ENCODE results near the gene COBL.

The COBL gene

DNA sequence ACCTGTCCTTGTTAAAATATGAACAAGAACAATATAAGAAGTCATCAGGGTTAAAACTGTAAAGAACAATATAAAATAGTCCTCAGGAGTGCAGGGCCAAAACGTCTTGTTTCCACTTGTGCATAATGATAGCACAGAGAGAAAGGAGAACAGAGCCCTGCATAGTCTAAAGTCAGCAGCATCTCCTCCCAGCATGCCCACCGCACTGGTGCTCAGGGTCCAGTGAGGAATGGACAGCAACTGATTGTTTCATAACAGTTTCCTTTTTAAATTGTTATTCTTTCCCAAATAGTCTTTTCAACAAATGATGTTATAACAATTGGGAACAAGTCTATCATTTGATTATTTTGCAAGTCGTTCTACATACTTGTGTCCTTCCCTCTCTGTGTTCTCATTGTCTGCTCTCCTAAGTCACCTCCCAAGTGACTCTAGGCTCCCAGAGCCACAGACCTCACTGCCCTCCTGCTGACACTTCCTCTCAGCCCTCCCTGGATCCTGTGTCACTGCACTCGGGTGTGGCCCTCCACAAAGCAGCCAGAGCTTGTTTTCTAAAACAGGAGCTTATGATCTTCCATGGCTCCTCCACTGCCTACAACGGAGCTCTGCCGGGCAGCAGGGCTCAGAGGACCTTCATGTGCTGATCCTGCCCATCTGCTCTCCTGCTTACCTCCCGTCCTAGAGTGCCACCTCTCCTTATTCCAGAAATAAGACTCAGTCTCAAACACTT lies 27.6 kb downstream of the COBL start:
- DNase-seq, result no peak
- CTCF ChIA-PET, result no interaction called here

GRCh38 chr7:51286401-51286800 lies 30.2 kb downstream of the COBL start:
- Mint-ChIP-seq H3K9me3 (no peaks in the 10 kb centered on the region), H3K4me3 (no peak overlapping the region), H3K27me3 (peaks cover 8% of the 10 kb centered on the region), H3K4me1 (no peaks in the 10 kb centered on the region), H3K27ac (no peak overlapping the region), H3K36me3 (no peaks in the 10 kb centered on the region)
- DNase-seq, result no peak
- CTCF ChIA-PET, result no interaction called here

More for the DNA sequence above, 27.6 kb downstream of the COBL start:
- Mint-ChIP-seq H3K4me1 (no peaks in the 10 kb centered on the region), H3K36me3 (no peaks in the 10 kb centered on the region), H3K27me3 (peaks cover 8% of the 10 kb centered on the region), H3K27ac (no peak overlapping the region), H3K4me3 (no peak overlapping the region), H3K9me3 (no peaks in the 10 kb centered on the region)

- Mint-ChIP-seq H3K27me3 (no peaks in the 10 kb centered on the region), H3K27ac (no peak overlapping the region), H3K9me3 (no peaks in the 10 kb centered on the region), H3K4me3 (no peak overlapping the region), H3K4me1 (no peaks in the 10 kb centered on the region), H3K36me3 (no peaks in the 10 kb centered on the region)
- DNase-seq, result no peak
- CTCF ChIA-PET, result no interaction called here
Observed at GRCh38 chr7:51280156-51280555, 36.5 kb downstream of the COBL start.

GRCh38 chr7:51279391-51280023 lies 37.1 kb downstream of the COBL start:
- Mint-ChIP-seq H3K4me3 (no peak overlapping the region), H3K27me3 (no peaks in the 10 kb centered on the region), H3K4me1 (no peaks in the 10 kb centered on the region), H3K9me3 (no peaks in the 10 kb centered on the region), H3K36me3 (no peaks in the 10 kb centered on the region), H3K27ac (no peak overlapping the region)
- no peak for DNase-seq
- CTCF ChIA-PET, result no interaction called here

- DNase-seq, result no peak
- no peaks in the 10 kb centered on the region for H3K4me1 Mint-ChIP-seq
- no peaks in the 10 kb centered on the region for H3K36me3 Mint-ChIP-seq
- H3K27ac Mint-ChIP-seq, result no peak overlapping the region
- no peaks in the 10 kb centered on the region for H3K9me3 Mint-ChIP-seq
- no peaks in the 10 kb centered on the region for H3K27me3 Mint-ChIP-seq
- CTCF ChIA-PET, result interaction anchor here (0.7 kb wide), 1 partner anchor 121 kb away, joined by 3 read pairs; no protein-coding TSS in a partner anchor
- no peak overlapping the region for H3K4me3 Mint-ChIP-seq
Observed at GRCh38 chr7:51278797-51279196, 37.8 kb downstream of the COBL start.

DNA sequence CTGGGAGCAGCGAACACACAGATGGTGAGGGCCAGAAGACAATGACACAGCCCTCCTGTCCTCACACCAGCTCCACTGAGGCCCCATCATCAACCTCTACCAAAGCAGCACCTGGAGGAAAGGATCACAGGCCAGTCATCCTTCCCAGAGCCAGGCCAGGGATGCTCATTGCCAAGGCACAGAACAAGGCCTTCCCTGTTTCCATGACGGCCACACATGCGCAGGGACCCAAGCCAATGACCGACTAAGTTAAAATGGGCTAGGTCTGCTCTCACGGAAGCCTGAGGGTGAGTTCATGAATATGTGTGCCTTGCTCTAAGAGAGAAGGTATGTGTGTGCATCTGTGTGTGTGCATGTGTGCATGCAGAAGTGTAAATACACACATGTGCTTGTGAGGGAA lies 39.6 kb downstream of the COBL start:
- no peak overlapping the region for H3K4me3 Mint-ChIP-seq
- CTCF ChIA-PET, result no interaction called here

GRCh38 chr7:51276091-51276605 lies 40.5 kb downstream of the COBL start:
- Mint-ChIP-seq H3K4me1 (no peaks in the 10 kb centered on the region), H3K36me3 (no peaks in the 10 kb centered on the region), H3K27ac (no peak overlapping the region), H3K27me3 (no peaks in the 10 kb centered on the region), H3K4me3 (no peak overlapping the region), H3K9me3 (no peaks in the 10 kb centered on the region)
- DNase-seq, result no peak
- CTCF ChIA-PET, result interaction anchor here (0.5 kb wide), 1 partner anchor 95 kb away, joined by 3 read pairs; no protein-coding TSS in a partner anchor

More for the DNA sequence above, 39.6 kb downstream of the COBL start:
- Mint-ChIP-seq H3K36me3 (no peaks in the 10 kb centered on the region), H3K27me3 (no peaks in the 10 kb centered on the region), H3K4me1 (no peaks in the 10 kb centered on the region), H3K9me3 (no peaks in the 10 kb centered on the region), H3K27ac (no peak overlapping the region)
- DNase-seq, result no peak

DNA sequence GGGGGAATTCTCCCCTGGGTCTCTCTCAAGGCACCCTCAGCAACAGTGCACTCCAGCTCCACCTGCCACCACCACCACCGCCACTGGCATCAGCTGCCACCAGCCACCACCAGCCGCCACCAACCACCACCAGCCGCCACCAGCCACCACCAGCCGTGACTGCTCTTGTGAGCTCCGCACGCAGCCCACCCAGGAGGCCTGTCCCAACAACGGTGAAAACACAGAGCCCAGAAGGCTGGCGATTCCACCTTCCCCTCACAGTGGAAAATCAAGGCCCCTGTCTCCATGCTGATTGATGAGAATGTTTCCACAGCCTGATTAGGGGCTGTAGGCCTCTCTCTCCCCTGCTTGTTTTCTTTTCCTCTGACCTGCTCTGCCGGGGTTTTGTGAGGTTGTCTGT lies 41.1 kb downstream of the COBL start:
- Mint-ChIP-seq H3K4me1 (no peaks in the 10 kb centered on the region), H3K27me3 (no peaks in the 10 kb centered on the region), H3K9me3 (no peaks in the 10 kb centered on the region), H3K27ac (no peak overlapping the region), H3K4me3 (no peak overlapping the region), H3K36me3 (no peaks in the 10 kb centered on the region)
- DNase-seq, result no peak
- CTCF ChIA-PET, result no interaction called here

DNA sequence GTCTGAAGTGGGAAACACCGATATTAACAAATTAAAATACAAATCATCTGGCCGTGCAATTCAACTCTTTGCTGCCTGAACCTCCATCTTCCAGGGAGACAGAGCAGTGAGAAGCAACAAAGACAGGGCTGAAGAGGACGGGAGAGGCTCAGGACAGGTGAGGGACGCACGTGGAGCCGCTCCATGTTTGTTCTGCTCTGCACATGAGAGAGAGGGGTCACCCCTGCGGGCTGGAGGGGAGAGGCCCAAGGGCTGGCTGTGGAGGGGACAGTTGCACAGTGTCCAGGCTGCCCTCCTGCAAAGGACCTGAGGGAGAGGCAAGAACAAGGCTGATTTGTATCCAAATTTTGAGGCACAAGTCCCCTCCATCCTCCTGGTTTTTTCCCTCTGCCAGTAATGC lies 41.7 kb downstream of the COBL start:
- no peaks in the 10 kb centered on the region for H3K36me3 Mint-ChIP-seq
- DNase-seq, result no peak
- H3K4me3 Mint-ChIP-seq, result no peak overlapping the region
- no peak overlapping the region for H3K27ac Mint-ChIP-seq
- no peaks in the 10 kb centered on the region for H3K9me3 Mint-ChIP-seq
- no peaks in the 10 kb centered on the region for H3K27me3 Mint-ChIP-seq
- CTCF ChIA-PET, result no interaction called here
- H3K4me1 Mint-ChIP-seq, result no peaks in the 10 kb centered on the region

DNA sequence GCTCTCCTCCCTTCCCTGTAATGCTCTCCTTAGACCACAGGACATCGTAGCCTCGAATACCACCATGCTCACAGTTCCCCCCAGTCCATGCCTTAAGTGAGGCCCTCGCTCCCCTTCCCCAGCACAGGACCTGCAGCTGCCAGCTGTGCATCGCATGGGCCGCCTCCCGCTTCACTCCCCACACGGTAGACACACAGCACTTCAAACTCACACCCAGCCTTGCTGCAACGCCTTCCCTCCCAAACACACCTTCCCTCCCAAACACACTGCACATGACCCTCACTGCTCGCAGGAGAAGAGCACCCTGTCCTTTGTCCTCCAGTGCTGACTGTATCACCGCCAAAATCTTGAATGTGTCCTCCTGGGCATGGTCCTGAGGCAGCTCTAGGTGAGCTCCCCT lies 42.6 kb downstream of the COBL start:
- DNase-seq, result no peak
- Mint-ChIP-seq H3K4me1 (no peaks in the 10 kb centered on the region), H3K36me3 (no peaks in the 10 kb centered on the region), H3K27ac (no peak overlapping the region), H3K4me3 (no peak overlapping the region), H3K27me3 (no peaks in the 10 kb centered on the region), H3K9me3 (no peaks in the 10 kb centered on the region)
- CTCF ChIA-PET, result no interaction called here

- CTCF ChIA-PET, result no interaction called here
Observed at GRCh38 chr7:51273360-51273759, 43.2 kb downstream of the COBL start.

DNA sequence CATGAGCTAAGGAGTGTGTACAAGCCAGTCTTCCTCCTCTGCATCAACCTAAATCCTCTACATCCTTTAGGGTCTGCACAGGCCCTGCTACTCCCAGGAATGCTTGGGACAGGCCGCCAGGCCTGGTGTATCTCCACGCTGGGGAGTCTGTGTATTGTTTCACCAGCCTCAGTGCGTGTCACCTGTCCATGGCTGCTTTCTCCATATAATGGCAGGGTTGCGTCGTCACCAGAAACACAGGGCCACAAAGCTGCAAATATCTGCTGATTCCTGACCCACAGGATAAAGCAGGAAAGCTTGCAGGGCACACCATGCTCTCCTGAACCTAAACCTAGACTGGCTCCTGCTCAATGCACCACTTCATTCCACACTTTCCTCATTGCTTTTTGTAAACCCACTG lies 45.6 kb downstream of the COBL start:
- CTCF ChIA-PET, result no interaction called here
- Mint-ChIP-seq H3K27ac (no peak overlapping the region), H3K36me3 (no peaks in the 10 kb centered on the region), H3K9me3 (no peaks in the 10 kb centered on the region), H3K4me3 (no peak overlapping the region), H3K4me1 (no peaks in the 10 kb centered on the region), H3K27me3 (no peaks in the 10 kb centered on the region)
- no peak for DNase-seq

More at GRCh38 chr7:51273360-51273759, 43.2 kb downstream of the COBL start:
- Mint-ChIP-seq H3K36me3 (no peaks in the 10 kb centered on the region), H3K9me3 (no peaks in the 10 kb centered on the region), H3K4me1 (no peaks in the 10 kb centered on the region), H3K27me3 (no peaks in the 10 kb centered on the region), H3K4me3 (no peak overlapping the region), H3K27ac (no peak overlapping the region)
- DNase-seq, result no peak

- no peak for DNase-seq
- Mint-ChIP-seq H3K27me3 (no peaks in the 10 kb centered on the region), H3K4me3 (no peak overlapping the region), H3K4me1 (no peaks in the 10 kb centered on the region), H3K9me3 (no peaks in the 10 kb centered on the region), H3K27ac (no peak overlapping the region), H3K36me3 (no peaks in the 10 kb centered on the region)
- CTCF ChIA-PET, result no interaction called here
Observed at GRCh38 chr7:51269911-51270310, 46.7 kb downstream of the COBL start.

- CTCF ChIA-PET, result no interaction called here
Observed at GRCh38 chr7:51269321-51269720, 47.3 kb downstream of the COBL start.

DNA sequence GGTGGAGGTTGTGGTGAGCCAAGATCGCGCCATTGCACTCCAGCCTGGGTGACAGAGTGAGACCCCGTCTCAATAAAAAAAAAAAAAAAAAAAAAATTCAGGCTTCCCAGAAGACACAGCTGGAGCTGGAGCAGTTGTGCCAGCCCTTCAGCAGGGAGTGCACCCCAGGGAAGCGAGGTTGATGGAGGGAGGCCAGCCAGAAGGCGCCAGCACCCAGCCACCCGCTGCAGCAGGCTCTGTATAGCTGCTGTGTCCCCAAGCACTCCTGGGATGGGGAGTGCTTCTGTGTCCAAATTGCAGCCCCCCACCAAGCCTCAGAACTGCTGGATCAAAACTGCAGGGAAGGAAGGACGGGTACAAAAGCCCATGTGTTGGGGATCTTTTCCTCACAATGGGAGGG lies 47.8 kb downstream of the COBL start:
- Mint-ChIP-seq H3K9me3 (no peaks in the 10 kb centered on the region), H3K4me3 (no peak overlapping the region), H3K27ac (no peak overlapping the region), H3K36me3 (no peaks in the 10 kb centered on the region), H3K27me3 (no peaks in the 10 kb centered on the region), H3K4me1 (no peaks in the 10 kb centered on the region)
- DNase-seq, result no peak
- CTCF ChIA-PET, result no interaction called here

More at GRCh38 chr7:51269321-51269720, 47.3 kb downstream of the COBL start:
- DNase-seq, result no peak
- Mint-ChIP-seq H3K36me3 (no peaks in the 10 kb centered on the region), H3K4me3 (no peak overlapping the region), H3K9me3 (no peaks in the 10 kb centered on the region), H3K27me3 (no peaks in the 10 kb centered on the region), H3K27ac (no peak overlapping the region), H3K4me1 (no peaks in the 10 kb centered on the region)

Measured in activated naive CD4-positive, alpha-beta T cell treated with anti-CD3 and anti-CD28 coated beads, Interleukin-2, amount 10 ng/mL, durations not matched to agents 7 days and 5 days (primary cell).